Activated T-cell treated with anti-CD3 and anti-CD28 coated beads, Interleukin-2, amount 50 U/mL, for 72 hours (primary cell): ENCODE measurements around the gene NHS. TPM values are rescaled to one million over a fixed set of nuclear protein-coding genes. Genes with fewer than 3 reads are reported as not detected.

Experiments used
- ATAC-seq, 2 donors: fragments of 150-1000 bp; cut with Tn5 transposase; replicated peaks in 1 of 2; 2 replicates each; pipeline ENCODE4 v1.10.0; 2021; ENCODE audit warnings: moderate library complexity in 2 of 2, mild to moderate bottlenecking in 1 of 2
- DNase-seq, 2 donors: peaks; one replicate each; pipeline ENCODE4 v3.0.0; 2021 to 2022; ENCODE audit warnings: mixed read lengths in 1 of 2
- H3K27ac Mint-ChIP-seq: one replicate; pipeline ENCODE4 v1.8.0; 2022; ENCODE audit warnings: mild to moderate bottlenecking, moderate library complexity, mixed read lengths
- H3K27me3 Mint-ChIP-seq: one replicate; pipeline ENCODE4 v1.8.0; 2022; ENCODE audit warnings: low read depth, mixed read lengths
- H3K36me3 Mint-ChIP-seq, 2 donors: one replicate each; pipeline ENCODE4 v1.8.0; 2022; ENCODE audit warnings: mixed read lengths in 2 of 2, mild to moderate bottlenecking in 1 of 2; ENCODE audit not compliant: insufficient read depth in 2 of 2
- H3K4me1 Mint-ChIP-seq: one replicate; pipeline ENCODE4 v1.8.0; 2022; ENCODE audit warnings: low read depth, mixed read lengths
- H3K4me3 Mint-ChIP-seq, 2 donors: one replicate each; pipeline ENCODE4 v1.8.0; 2022; ENCODE audit warnings: mild to moderate bottlenecking in 2 of 2, mixed read lengths in 2 of 2, moderate library complexity in 2 of 2
- H3K9me3 Mint-ChIP-seq, 2 donors: one replicate each; pipeline ENCODE4 v1.8.0; 2022; ENCODE audit warnings: mixed read lengths in 2 of 2
- total RNA-seq, 2 donors: library from RNA; stranded (reverse); gene quantifications; one replicate each; pipeline ENCODE4 v1.2.3, GENCODE V29; 2022

Gene NHS
- total RNA-seq, 2 donors from 2014 or later, result 6.6 to 11.4 TPM

DNA sequence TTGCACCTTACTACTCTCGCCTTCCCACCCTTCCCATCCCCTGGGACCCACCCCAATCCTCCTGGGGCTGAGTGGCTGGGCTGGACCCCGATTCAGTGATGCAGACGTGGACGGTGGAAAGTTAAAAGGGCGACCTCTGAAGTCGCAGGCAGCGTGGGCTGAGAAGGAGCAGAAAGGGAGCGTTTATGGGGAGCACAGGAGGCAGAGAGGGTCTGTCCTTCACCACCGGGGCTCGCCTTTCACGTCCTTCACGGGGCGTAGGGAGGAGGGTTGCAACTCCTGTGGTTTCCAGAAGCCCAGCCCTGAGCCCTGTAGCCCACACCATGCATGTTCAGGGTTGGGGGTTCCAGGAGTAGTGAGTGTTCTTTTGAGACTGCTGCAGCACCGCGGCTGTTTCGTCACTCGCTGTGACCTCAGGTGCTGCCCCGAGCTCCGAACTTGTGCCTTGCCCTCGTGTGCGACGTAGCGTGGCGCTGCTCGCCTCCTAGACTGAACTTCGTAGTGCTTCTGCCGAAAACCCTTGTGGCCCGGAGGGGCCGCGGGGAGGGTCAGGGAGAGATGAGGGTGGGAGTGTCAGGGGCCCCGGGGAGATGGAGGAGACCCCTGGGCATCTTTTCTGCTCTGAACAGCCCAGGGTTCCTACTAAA, 1.6 kb downstream of the NHS start:
- peak; percentile 44 to 50 for ATAC-seq
- Mint-ChIP-seq H3K4me3 (peak overlapping the region; percentile 60 to 80), H3K27me3 (peaks cover 72% of the 10 kb centered on the region), H3K36me3 (peaks cover 2 to 4% of the 10 kb centered on the region in 2 donors), H3K4me1 (peaks cover 17% of the 10 kb centered on the region), H3K27ac (no peak overlapping the region), H3K9me3 (peaks cover 2 to 7% of the 10 kb centered on the region in 2 donors)
- DNase-seq, result peak; percentile 33 to 35

DNA sequence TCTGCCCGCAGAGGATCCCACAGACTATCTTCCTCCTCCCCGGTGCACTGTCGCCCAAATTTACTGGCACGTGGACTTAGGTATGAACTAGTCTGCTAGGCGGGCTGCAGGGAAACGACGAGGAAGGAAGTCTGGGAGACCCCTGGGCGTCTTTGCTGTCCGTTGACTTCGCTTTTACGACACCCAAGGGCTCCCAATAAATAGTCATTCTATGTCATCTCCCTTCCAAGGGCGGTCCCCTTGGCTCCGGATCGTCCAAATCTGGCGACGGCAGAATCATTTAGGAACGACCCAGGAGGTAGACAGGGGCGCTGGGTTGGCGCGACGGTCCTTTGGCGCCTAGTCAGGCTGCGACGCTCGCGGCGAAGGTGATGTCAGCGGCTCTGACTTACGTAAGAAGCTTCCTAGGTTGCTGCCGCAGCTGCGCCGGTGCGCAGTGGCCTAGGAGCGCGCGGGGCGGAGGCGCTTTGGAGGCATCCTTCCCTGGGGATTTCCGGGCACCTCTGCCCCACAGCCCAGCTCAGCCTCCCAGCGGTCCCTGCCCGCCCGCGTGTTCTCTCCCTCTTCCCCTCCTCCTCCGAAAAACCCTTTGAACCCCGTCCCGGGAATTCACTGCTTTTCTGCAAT, 2.2 kb downstream of the NHS start:
- H3K4me1 Mint-ChIP-seq, result peaks cover 17% of the 10 kb centered on the region
- peaks cover 4 to 10% of the 10 kb centered on the region in 2 donors for H3K9me3 Mint-ChIP-seq
- peaks cover 72% of the 10 kb centered on the region for H3K27me3 Mint-ChIP-seq
- H3K27ac Mint-ChIP-seq, result no peak overlapping the region
- peak; percentile 53 to 60 for DNase-seq
- H3K4me3 Mint-ChIP-seq, result peak overlapping the region; percentile 60 to 80
- peak; percentile 80 for ATAC-seq
- peaks cover 4 to 7% of the 10 kb centered on the region in 2 donors for H3K36me3 Mint-ChIP-seq

DNA sequence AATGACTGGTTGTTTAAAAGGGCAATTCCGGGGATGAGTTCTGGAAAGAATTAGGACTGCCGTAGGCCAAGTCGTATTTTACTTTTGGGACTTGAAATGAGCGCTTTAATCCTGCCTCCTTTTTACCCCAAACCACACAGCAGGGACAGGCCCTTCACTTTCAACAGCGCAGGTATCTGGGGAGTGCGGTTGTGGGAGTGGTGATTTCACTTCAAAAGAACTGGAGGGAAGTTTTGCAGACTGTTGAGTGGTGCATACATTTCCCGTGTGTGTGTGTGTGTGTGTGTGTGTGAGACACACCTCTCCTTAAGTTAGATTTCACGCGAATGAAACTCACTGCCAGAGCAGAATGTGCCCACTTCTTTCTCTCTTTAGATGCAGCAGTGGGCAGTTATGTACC, 2.8 kb downstream of the NHS start:
- H3K4me3 Mint-ChIP-seq, result peak overlapping the region; percentile 60 to 80
- H3K4me1 Mint-ChIP-seq, result peaks cover 17% of the 10 kb centered on the region
- H3K36me3 Mint-ChIP-seq, result peaks cover 8 to 11% of the 10 kb centered on the region in 2 donors

DNA sequence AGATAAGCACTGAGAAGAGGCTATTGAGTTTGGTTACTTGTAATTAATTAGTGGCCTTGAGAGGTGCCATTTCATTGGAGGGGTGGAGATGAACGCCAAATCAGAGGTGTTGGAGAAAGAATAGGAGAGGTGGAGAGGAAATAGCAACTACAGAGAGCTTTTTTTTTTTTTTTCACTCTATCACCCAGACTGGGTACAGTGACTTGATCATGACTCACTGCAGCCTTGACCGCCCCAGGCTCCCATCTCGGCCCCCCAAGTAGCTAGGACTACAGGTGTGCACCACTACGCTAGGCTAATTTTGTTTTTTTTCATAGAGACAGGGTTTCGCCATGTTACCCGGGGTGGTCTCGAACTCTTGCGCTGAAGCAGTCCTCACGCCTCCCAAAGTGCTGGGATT, 5.2 kb downstream of the NHS start:
- H3K4me1 Mint-ChIP-seq, result peaks cover 17% of the 10 kb centered on the region
- DNase-seq (no peak), ATAC-seq (no peak)
- H3K36me3 Mint-ChIP-seq, result peaks cover 9 to 12% of the 10 kb centered on the region in 2 donors
- H3K4me3 Mint-ChIP-seq, result no peak overlapping the region
- H3K9me3 Mint-ChIP-seq, result peaks cover 6 to 14% of the 10 kb centered on the region in 2 donors
- H3K27ac Mint-ChIP-seq, result no peak overlapping the region
- H3K27me3 Mint-ChIP-seq, result peaks cover 60% of the 10 kb centered on the region

More for the DNA sequence above, 2.8 kb downstream of the NHS start:
- Mint-ChIP-seq H3K27me3 (peaks cover 71% of the 10 kb centered on the region), H3K27ac (no peak overlapping the region), H3K9me3 (peaks cover 4 to 14% of the 10 kb centered on the region in 2 donors)
- ATAC-seq (peak; percentile 75), DNase-seq (peak; percentile 45 to 65)

DNA sequence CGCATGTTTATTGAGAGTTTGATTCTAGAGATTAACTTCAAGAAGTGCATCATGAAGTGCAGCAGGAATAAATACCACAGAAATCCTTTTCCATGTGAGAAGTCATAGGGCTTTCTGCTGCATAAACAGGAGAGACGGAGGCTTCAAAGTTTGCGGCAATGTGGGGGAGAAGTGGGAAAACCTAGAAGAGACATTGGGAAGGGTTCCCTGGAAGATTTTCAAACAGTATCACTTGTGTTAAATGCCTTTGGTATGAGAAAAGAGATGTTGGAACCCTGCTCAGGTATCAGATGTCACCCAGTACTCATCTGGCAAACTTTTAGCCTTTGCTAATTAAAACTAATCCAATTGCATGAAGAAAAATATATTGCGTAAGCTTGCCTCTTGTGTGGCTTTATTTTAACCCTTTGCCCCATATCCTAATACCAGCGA, 15.4 kb downstream of the NHS start:
- ATAC-seq (no peak), DNase-seq (no peak)
- peaks cover 26% of the 10 kb centered on the region for H3K27me3 Mint-ChIP-seq
- peaks cover 4% of the 10 kb centered on the region for H3K4me1 Mint-ChIP-seq
- no peak overlapping the region for H3K4me3 Mint-ChIP-seq
- peaks cover 0 to 4% of the 10 kb centered on the region in 2 donors for H3K9me3 Mint-ChIP-seq
- H3K36me3 Mint-ChIP-seq, result peaks cover 0 to 4% of the 10 kb centered on the region in 2 donors
- H3K27ac Mint-ChIP-seq, result no peak overlapping the region

DNA sequence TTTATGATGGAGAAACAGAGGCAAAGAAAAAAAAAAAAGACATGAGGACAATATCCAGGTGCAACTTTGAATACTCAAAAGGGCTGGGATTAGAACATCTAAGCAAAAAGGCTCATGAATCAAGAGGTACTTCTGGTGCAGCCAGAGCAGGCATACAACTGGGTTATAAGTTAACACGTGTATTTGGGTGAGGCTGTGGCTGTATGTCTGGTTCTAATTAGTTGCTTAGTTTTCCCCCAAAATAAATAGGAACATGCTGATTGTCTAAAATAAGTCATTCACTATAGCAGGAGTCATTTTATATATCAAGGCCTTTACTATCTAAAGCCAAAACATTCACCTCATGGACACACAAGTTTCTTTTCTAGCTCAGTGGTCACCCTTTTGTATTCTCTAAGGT, 20.2 kb downstream of the NHS start:
- peaks cover 47% of the 10 kb centered on the region for H3K27me3 Mint-ChIP-seq
- no peak for DNase-seq
- no peaks in the 10 kb centered on the region for H3K4me1 Mint-ChIP-seq
- H3K36me3 Mint-ChIP-seq, result no peaks in the 10 kb centered on the region
- peaks cover 2 to 4% of the 10 kb centered on the region in 2 donors for H3K9me3 Mint-ChIP-seq
- no peak overlapping the region for H3K27ac Mint-ChIP-seq
- ATAC-seq, result no peak
- H3K4me3 Mint-ChIP-seq, result no peak overlapping the region

DNA sequence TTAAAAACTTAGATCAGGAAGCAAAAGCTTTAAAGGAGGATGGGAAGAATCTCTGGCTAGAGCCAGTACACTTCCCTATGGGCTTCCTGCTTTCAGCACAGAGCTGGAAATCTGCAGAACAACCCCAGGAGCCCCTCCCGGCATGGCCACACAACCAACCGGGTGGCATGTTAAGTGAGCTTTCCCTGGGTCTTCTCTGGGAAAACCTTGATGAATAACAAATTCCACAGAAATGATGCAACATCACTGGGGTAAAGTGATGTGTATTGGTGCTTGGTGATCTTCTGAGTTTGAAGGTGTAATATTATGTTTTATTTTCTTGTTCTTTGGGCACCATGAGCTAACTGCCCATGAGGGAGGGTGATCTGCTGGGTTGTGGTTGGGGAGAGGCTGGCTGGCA, 22.1 kb downstream of the NHS start:
- Mint-ChIP-seq H3K27ac (no peak overlapping the region), H3K4me3 (no peak overlapping the region), H3K4me1 (no peaks in the 10 kb centered on the region), H3K9me3 (peaks cover 2 to 4% of the 10 kb centered on the region in 2 donors), H3K27me3 (peaks cover 47% of the 10 kb centered on the region), H3K36me3 (no peaks in the 10 kb centered on the region)
- no peak for DNase-seq
- ATAC-seq, result no peak

DNA sequence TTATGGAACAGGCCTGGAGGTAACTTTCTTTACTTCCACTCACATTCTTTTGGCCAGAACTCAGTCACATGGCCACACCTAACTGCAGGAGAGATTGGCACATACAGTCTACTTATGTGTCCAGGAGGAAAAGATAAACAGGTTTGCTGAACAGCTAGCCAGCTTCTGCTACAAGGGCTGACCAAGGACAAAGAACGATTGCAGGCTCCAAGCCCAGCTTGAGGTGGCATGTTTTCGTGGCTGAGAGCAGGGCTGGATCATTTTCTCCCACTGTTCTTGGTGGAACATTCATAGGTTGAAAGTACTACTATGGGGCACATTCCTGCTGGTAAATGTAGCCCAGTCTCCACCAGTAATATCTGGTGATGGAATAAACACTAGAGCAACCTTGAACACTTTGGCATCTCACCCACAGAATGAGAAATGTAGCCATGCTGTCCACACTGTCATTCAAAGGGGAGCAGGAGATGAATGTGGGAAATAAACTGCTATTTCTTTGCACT, 28.2 kb downstream of the NHS start:
- peaks cover 0 to 3% of the 10 kb centered on the region in 2 donors for H3K9me3 Mint-ChIP-seq
- H3K4me3 Mint-ChIP-seq, result no peak overlapping the region
- peaks cover 42% of the 10 kb centered on the region for H3K27me3 Mint-ChIP-seq
- H3K4me1 Mint-ChIP-seq, result no peaks in the 10 kb centered on the region
- H3K27ac Mint-ChIP-seq, result no peak overlapping the region
- ATAC-seq (no peak), DNase-seq (no peak)
- no peaks in the 10 kb centered on the region for H3K36me3 Mint-ChIP-seq

DNA sequence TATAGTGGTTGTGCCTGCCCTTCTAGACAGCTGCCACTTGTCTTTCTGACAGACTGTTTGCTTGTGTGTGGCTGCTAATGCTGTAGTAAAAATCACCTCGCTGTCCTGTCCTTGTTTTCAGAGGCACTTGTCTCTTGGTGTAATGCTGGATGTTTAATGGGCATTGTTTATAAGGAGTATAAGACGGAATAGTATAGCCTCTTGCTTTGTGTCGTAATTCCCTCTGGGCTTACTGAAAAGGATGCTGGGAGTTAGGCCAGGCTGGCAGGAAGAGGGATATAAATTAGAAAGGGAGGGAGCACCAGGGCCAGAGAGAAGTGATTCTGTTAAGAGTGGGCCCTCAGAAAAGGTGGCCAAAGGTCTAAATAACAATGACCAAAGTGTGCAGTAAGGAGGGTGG, 29.0 kb downstream of the NHS start:
- no peak overlapping the region for H3K4me3 Mint-ChIP-seq

DNA sequence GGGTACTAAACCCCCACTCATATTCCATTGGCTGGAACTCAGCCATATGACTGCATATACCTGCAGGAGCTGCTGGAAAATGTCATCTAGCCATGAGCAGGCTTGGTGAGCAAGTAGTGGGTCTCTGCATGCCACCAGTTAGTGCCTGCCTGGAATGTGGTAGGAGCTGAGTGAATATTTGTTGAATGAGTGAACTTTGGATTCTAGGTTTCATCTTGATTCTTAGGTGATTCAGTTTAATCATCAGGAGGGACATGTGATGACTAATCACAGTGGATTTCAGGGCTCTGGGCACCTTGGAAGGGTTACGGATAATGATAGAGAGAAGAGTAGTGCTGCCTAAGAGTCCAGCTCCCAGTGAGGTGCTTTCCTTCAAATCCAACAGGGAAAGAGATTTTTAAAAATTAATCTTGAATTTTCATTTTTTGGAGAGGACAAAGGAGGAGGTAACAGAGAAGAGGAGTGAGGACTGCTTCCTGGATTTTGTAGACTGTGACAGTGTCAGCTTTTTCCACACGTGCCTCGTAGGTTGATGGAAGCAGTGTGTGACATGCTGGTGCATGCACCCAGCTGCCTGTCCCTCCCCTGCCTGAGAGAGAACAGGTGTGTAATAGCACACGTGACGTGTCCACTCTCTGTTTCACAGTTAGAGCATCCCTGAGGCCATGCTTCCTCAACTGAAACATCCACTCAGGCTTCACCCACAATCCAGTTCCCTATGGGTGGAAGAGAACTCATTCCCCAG, 30.4 kb downstream of the NHS start:
- ATAC-seq (no peak), DNase-seq (no peak)
- no peaks in the 10 kb centered on the region for H3K4me1 Mint-ChIP-seq
- no peak overlapping the region for H3K27ac Mint-ChIP-seq
- peaks cover 0 to 6% of the 10 kb centered on the region in 2 donors for H3K9me3 Mint-ChIP-seq
- no peak overlapping the region for H3K4me3 Mint-ChIP-seq
- no peaks in the 10 kb centered on the region for H3K36me3 Mint-ChIP-seq
- H3K27me3 Mint-ChIP-seq, result peaks cover 27% of the 10 kb centered on the region

More for the DNA sequence above, 29.0 kb downstream of the NHS start:
- H3K36me3 Mint-ChIP-seq, result no peaks in the 10 kb centered on the region
- no peaks in the 10 kb centered on the region for H3K4me1 Mint-ChIP-seq
- H3K27ac Mint-ChIP-seq, result no peak overlapping the region
- peaks cover 35% of the 10 kb centered on the region for H3K27me3 Mint-ChIP-seq
- DNase-seq (no peak), ATAC-seq (no peak)
- H3K9me3 Mint-ChIP-seq, result peaks cover 0 to 6% of the 10 kb centered on the region in 2 donors

DNA sequence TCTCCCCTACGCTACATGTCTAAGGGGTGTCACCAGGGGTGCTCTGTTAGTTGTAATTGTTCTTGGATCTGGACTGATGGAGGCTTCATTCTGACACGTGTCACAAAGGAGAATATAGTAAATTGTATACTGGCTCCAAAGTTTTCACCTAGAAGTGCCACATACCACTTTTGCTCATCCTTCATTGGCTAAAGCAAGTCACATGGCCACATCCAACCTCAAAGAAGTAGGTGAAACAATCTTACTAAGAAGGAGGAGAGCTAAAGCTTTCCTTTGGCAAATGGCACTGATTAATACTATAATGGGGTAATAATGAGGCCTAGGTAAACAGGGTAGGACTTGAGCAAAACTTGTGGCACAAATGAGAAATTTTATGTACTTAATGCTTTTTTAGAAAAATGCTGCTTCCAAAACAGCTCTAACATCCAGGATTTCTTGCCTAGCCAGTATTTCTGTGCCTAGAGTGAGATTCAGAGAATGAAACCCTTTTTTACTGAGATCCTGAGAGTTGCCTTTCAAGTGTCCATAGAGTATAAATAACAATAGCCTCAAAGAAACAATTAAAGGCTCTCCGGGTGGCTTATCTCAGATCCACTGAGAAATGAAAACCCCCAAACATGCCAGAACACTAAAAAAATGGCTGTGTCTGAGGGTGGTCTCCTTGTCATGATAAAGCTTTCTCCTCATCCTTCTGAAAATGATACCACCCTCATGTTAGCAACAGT, 34.7 kb downstream of the NHS start:
- Mint-ChIP-seq H3K9me3 (peaks cover 0 to 3% of the 10 kb centered on the region in 2 donors), H3K4me1 (peaks cover 24% of the 10 kb centered on the region), H3K36me3 (no peaks in the 10 kb centered on the region), H3K27me3 (peaks cover 25% of the 10 kb centered on the region), H3K27ac (no peak overlapping the region), H3K4me3 (no peak overlapping the region)
- ATAC-seq (no peak), DNase-seq (no peak)

DNA sequence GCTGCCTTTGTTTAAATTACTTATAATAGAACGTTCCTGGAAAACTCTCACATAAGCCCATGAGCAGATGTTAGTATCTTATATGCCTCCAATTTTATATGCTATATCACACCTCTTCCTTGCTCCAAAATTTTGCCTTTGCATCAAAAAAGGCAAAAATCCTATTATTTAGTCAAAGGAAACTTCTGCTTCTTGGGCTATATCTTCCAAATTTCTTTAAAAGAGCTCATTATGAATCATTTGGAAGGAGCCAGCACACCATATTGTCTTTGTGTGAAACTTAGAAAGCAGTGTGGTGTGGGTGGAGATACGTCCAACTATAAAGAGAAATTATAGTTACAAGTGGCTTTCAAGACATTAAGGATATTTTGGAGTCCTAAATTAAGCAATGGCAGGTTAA, 35.7 kb downstream of the NHS start:
- H3K27ac Mint-ChIP-seq, result no peak overlapping the region
- DNase-seq, result no peak
- H3K27me3 Mint-ChIP-seq, result peaks cover 33% of the 10 kb centered on the region
- no peaks in the 10 kb centered on the region for H3K36me3 Mint-ChIP-seq
- no peak for ATAC-seq
- no peak overlapping the region for H3K4me3 Mint-ChIP-seq
- H3K4me1 Mint-ChIP-seq, result peaks cover 27% of the 10 kb centered on the region
- peaks cover 0 to 3% of the 10 kb centered on the region in 2 donors for H3K9me3 Mint-ChIP-seq
